Gastroesophageal sphincter (tissue), 3 donors: ENCODE measurements around the gene NEUROG2.

Experiments
- CTCF ChIP-seq, 4 experiments: fragments of 200-600 bp in 2 of 4; fragments of 450-650 bp in 2 of 4; sonication (generic) in 1 of 4; IDR thresholded peaks; one replicate each; pipeline ENCODE4 v1.5.1; 2017 to 2019; ENCODE audit warnings: antibody characterized with exemption in 4 of 4, mild to moderate bottlenecking in 2 of 4, moderate library complexity in 2 of 4
- EP300 ChIP-seq: sonication (generic); formaldehyde crosslinking; IDR thresholded peaks from one replicate; pipeline ENCODE4 v1.6.1; 2017; ENCODE audit warnings: antibody characterized with exemption, mild to moderate bottlenecking
- POLR2A ChIP-seq, 2 donors: fragments of 450-650 bp; IDR thresholded peaks; one replicate each; pipeline ENCODE4 v1.6.1; 2017; ENCODE audit warnings: antibody characterized with exemption in 2 of 2, mild to moderate bottlenecking in 2 of 2, moderate library complexity in 1 of 2

- TF ChIP-seq CTCF (IDR thresholded peaks at IDR 0.05) (no peak), EP300 (no peak), POLR2A (IDR thresholded peaks at IDR 0.05) (no peak)
Observed at GRCh38 chr4:112516066-112516470, at the start of gene NEUROG2.
